Sigmoid colon (tissue), 7 donors: ENCODE measurements around the gene CYP46A1. TPM values are rescaled to one million over a fixed set of nuclear protein-coding genes. Genes with fewer than 3 reads are reported as not detected.

Experiments used
- DNase-seq: peaks from one replicate; pipeline ENCODE4 v3.0.0-alpha.2; 2019
- H3K27ac ChIP-seq, 4 donors: fragments of 200-600 bp; sonication (generic); one replicate each; pipeline ENCODE4 v1.5.1; 2016 to 2019; ENCODE audit warnings: mild to moderate bottlenecking in 1 of 4
- H3K27me3 ChIP-seq, 3 donors: fragments of 200-600 bp; sonication (generic); one replicate each; pipeline ENCODE4 v1.5.1; 2019; ENCODE audit warnings: mild to moderate bottlenecking in 1 of 3
- H3K36me3 ChIP-seq, 4 donors: fragments of 200-600 bp; sonication (generic); one replicate each; pipeline ENCODE4 v1.5.1; 2016 to 2019
- H3K4me1 ChIP-seq, 4 donors: fragments of 200-600 bp; sonication (generic); one replicate each; pipeline ENCODE4 v1.5.1; 2017 to 2019
- H3K4me3 ChIP-seq, 4 donors: fragments of 200-600 bp; sonication (generic); one replicate each; pipeline ENCODE4 v1.5.1; 2017 to 2019; ENCODE audit warnings: mild to moderate bottlenecking in 2 of 4, moderate library complexity in 1 of 4
- H3K9me3 ChIP-seq, 4 donors: fragments of 200-600 bp in 3 of 4; sonication (generic) in 3 of 4; one replicate each; pipeline versions ENCODE4 v1.5.1 to v1.6.1; 2013 to 2019
- CTCF ChIP-seq, 4 experiments: fragments of 450-650 bp in 3 of 4; fragments of 200-600 bp in 1 of 4; IDR thresholded peaks; one replicate each; pipeline ENCODE4 v1.5.1; 2016 to 2019; ENCODE audit warnings: antibody characterized with exemption in 4 of 4, mild to moderate bottlenecking in 3 of 4, moderate library complexity in 2 of 4
- EP300 ChIP-seq, 4 donors: sonication (generic); formaldehyde crosslinking; IDR thresholded peaks; one replicate each; pipeline ENCODE4 v1.6.1; 2017; ENCODE audit warnings: antibody characterized with exemption in 4 of 4
- POLR2A ChIP-seq, 2 donors: fragments of 450-650 bp; IDR thresholded peaks; one replicate each; pipeline ENCODE4 v1.6.1; 2016; ENCODE audit warnings: antibody characterized with exemption in 2 of 2, mild to moderate bottlenecking in 2 of 2, moderate library complexity in 2 of 2
- POLR2AphosphoS5 ChIP-seq, 4 donors: sonication (generic); formaldehyde crosslinking; IDR thresholded peaks; one replicate each; pipeline ENCODE4 v1.6.1; 2017; ENCODE audit warnings: antibody characterized with exemption in 4 of 4
- WGBS, 2 donors: extraction: QIAGEN DNeasy Blood & Tissue Kit; methylation state at CpG; one replicate each; pipeline ENCODE4 v1.1.7; 2013; 5-methylcytosine and 5-hydroxymethylcytosine counted together
- intact Hi-C: fragments of 100-400 bp; cut with DNase I; formaldehyde crosslinking; loops from one replicate; pipeline ENCODE4 v1.15.1; 2023
- polyA plus RNA-seq, 3 donors: library from polyadenylated mRNA; stranded (reverse); fragments of 200-250 nt; gene quantifications; one replicate each; pipeline ENCODE4 v1.2.3, GENCODE V29; 2013
- total RNA-seq, 4 donors: library from RNA; depleted of rRNA; stranded (reverse); fragments of >200 nt; gene quantifications; one replicate each; pipeline ENCODE4 v1.1.0, GENCODE V29; 2016
- donor health status: healthy with polysubstance abuse.
- donor health status: Bipolar disorder and iron deficiency.
- donor health status: healthy.

CYP46A1 gene
- total and polyA plus RNA-seq, 7 donors, result under 0.01 to 2.0 (median 0.84) TPM; not detected in 1

- WGBS, 2 donors, result 88 to 89% methylated on average over 6 of the region's 6 CpGs
- intact Hi-C loops, result no loop called here
- Histone ChIP-seq H3K36me3 (no peaks in the 10 kb centered on the region), H3K27me3 (no peaks in the 10 kb centered on the region), H3K4me3 (no peak overlapping the region), H3K4me1 (peaks cover 0 to 49% (median 42%) of the 10 kb centered on the region in 4 donors), H3K27ac (peak overlapping the region in 2 of 4 donors; percentile 76 to 81), H3K9me3 (no peaks in the 10 kb centered on the region)
- DNase-seq, result peak; percentile 46
- no peak for TF ChIP-seq CTCF (IDR thresholded peaks at IDR 0.05)
- TF ChIP-seq POLR2AphosphoS5 (IDR thresholded peaks at IDR 0.05), result no peak
- TF ChIP-seq EP300 (IDR thresholded peaks at IDR 0.05), result no peak
Measured at GRCh38 chr14:99769123-99769522, 85.0 kb downstream of the CYP46A1 start.

GRCh38 chr14:99769799-99770198 is 85.7 kb downstream of the CYP46A1 start:
- intact Hi-C loops, result no loop called here
- H3K36me3 ChIP-seq, result no peaks in the 10 kb centered on the region
- H3K4me1 ChIP-seq, result peaks cover 0 to 56% (median 48%) of the 10 kb centered on the region in 4 donors
- DNase-seq, result peak; percentile 25
- no peak overlapping the region for H3K4me3 ChIP-seq
- 45 to 77% methylated on average over 3 of the region's 3 CpGs for WGBS, 2 donors
- no peaks in the 10 kb centered on the region for H3K9me3 ChIP-seq
- H3K27ac ChIP-seq, result peak overlapping the region in 1 of 4 donors; percentile 76
- H3K27me3 ChIP-seq, result no peaks in the 10 kb centered on the region
- TF ChIP-seq POLR2AphosphoS5 (IDR thresholded peaks at IDR 0.05) (no peak), POLR2A (IDR thresholded peaks at IDR 0.05) (no peak), CTCF (IDR thresholded peaks at IDR 0.05) (no peak)

- H3K27me3 ChIP-seq, result no peaks in the 10 kb centered on the region
- WGBS, 2 donors, result 85% methylated on average over 8 of the region's 8 CpGs
- TF ChIP-seq POLR2AphosphoS5 (IDR thresholded peaks at IDR 0.05) (no peak), POLR2A (IDR thresholded peaks at IDR 0.05) (no peak), EP300 (IDR thresholded peaks at IDR 0.05) (no peak), CTCF (IDR thresholded peaks at IDR 0.05) (no peak)
- no peaks in the 10 kb centered on the region for H3K36me3 ChIP-seq
- intact Hi-C loops, result no loop called here
- H3K4me1 ChIP-seq, result peaks cover 0 to 50% (median 43%) of the 10 kb centered on the region in 4 donors
- peak; percentile 62 for DNase-seq
- H3K27ac ChIP-seq, result peak overlapping the region; percentile 76 to 88 (median 85)
- no peaks in the 10 kb centered on the region for H3K9me3 ChIP-seq
- H3K4me3 ChIP-seq, result no peak overlapping the region
Measured at GRCh38 chr14:99772371-99773283, 88.5 kb downstream of the CYP46A1 start.

- peaks cover 0 to 43% (median 38%) of the 10 kb centered on the region in 4 donors for H3K4me1 ChIP-seq
- 82 to 84% methylated on average over 26 of the region's 26 CpGs for WGBS, 2 donors
- H3K9me3 ChIP-seq, result no peaks in the 10 kb centered on the region
- intact Hi-C loops, result no loop called here
- TF ChIP-seq POLR2AphosphoS5 (IDR thresholded peaks at IDR 0.05) (no peak), POLR2A (IDR thresholded peaks at IDR 0.05) (no peak), EP300 (IDR thresholded peaks at IDR 0.05) (no peak), CTCF (IDR thresholded peaks at IDR 0.05) (no peak)
- no peak overlapping the region for H3K4me3 ChIP-seq
- H3K27ac ChIP-seq, result peak overlapping the region; percentile 76 to 88 (median 85)
- peak; percentile 69 for DNase-seq
- H3K27me3 ChIP-seq, result no peaks in the 10 kb centered on the region
- no peaks in the 10 kb centered on the region for H3K36me3 ChIP-seq
Measured at GRCh38 chr14:99773521-99774497, 89.7 kb downstream of the CYP46A1 start.
